ENCODE results near the gene LANCL1. TPM values are rescaled to one million over a fixed set of nuclear protein-coding genes. Genes with fewer than 3 reads are reported as not detected.

Gene LANCL1
- total RNA-seq, 1 donor from 2014 or later = 55.9 TPM

GRCh38 chr2:210477496-210477895 is 937 bp upstream of the LANCL1 start:
- peaks cover 17% of the 10 kb centered on the region for H3K4me1 Mint-ChIP-seq (ENCODE audit: unreplicated experiment)

GRCh38 chr2:210475706-210476105 is 853 bp downstream of the LANCL1 start:
- peaks cover 17% of the 10 kb centered on the region for H3K4me1 Mint-ChIP-seq (ENCODE audit: unreplicated experiment)

More at GRCh38 chr2:210477496-210477895, 937 bp upstream of the LANCL1 start:
- peaks cover 5% of the 10 kb centered on the region for H3K36me3 Mint-ChIP-seq
- no peak for DNase-seq (ENCODE audit: extremely low spot score, unreplicated experiment)
- no peaks in the 10 kb centered on the region for H3K27me3 Mint-ChIP-seq
- peak overlapping the region; percentile 95 for H3K27ac Mint-ChIP-seq
- H3K9me3 Mint-ChIP-seq = no peaks in the 10 kb centered on the region
- peak overlapping the region; percentile 99 for H3K4me3 Mint-ChIP-seq
- TF ChIP-seq CTCF (conservative IDR thresholded peaks at IDR 0.05) = no peak

DNA sequence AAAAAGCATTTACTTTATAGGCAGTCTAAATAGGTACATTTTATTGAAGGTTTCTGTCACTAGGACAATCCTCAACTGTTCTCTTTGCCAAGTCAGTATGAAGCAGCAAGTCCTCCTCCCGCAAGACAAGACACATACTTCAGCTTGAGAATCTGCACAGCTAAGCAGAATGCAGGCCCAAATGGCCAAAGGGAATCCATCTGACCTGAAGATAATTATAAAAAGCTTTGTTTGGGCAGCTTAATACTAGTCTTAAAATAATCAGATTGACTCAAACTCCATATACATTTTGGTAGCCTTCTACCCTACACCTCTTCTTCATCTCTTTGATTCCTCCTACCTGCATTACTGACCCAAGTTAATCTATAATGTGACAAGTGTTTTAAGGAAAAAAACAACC is 1.8 kb downstream of the LANCL1 start:
- H3K27ac Mint-ChIP-seq = no peak overlapping the region
- no peak for DNase-seq (ENCODE audit: extremely low spot score, unreplicated experiment)
- no peak for TF ChIP-seq CTCF (conservative IDR thresholded peaks at IDR 0.05)
- H3K36me3 Mint-ChIP-seq = peaks cover 17% of the 10 kb centered on the region
- peaks cover 17% of the 10 kb centered on the region for H3K4me1 Mint-ChIP-seq (ENCODE audit: unreplicated experiment)
- H3K4me3 Mint-ChIP-seq = peak overlapping the region; percentile 38
- no peaks in the 10 kb centered on the region for H3K27me3 Mint-ChIP-seq
- H3K9me3 Mint-ChIP-seq = no peaks in the 10 kb centered on the region

More at GRCh38 chr2:210475706-210476105, 853 bp downstream of the LANCL1 start:
- H3K36me3 Mint-ChIP-seq = peaks cover 13% of the 10 kb centered on the region
- no peak for TF ChIP-seq CTCF (conservative IDR thresholded peaks at IDR 0.05)
- peak overlapping the region; percentile 83 for H3K4me3 Mint-ChIP-seq
- no peaks in the 10 kb centered on the region for H3K9me3 Mint-ChIP-seq
- DNase-seq (ENCODE audit: extremely low spot score, unreplicated experiment) = no peak
- no peaks in the 10 kb centered on the region for H3K27me3 Mint-ChIP-seq
- H3K27ac Mint-ChIP-seq = peak overlapping the region; percentile 39

GRCh38 chr2:210461401-210461800 is 15.2 kb downstream of the LANCL1 start:
- DNase-seq (ENCODE audit: extremely low spot score, unreplicated experiment) = no peak
- TF ChIP-seq CTCF (conservative IDR thresholded peaks at IDR 0.05) = no peak
- H3K27me3 Mint-ChIP-seq = no peaks in the 10 kb centered on the region
- H3K4me1 Mint-ChIP-seq (ENCODE audit: unreplicated experiment) = peaks cover 6% of the 10 kb centered on the region
- peaks cover 5% of the 10 kb centered on the region for H3K9me3 Mint-ChIP-seq
- no peak overlapping the region for H3K27ac Mint-ChIP-seq
- H3K36me3 Mint-ChIP-seq = peaks cover 46% of the 10 kb centered on the region
- H3K4me3 Mint-ChIP-seq = no peak overlapping the region

DNA sequence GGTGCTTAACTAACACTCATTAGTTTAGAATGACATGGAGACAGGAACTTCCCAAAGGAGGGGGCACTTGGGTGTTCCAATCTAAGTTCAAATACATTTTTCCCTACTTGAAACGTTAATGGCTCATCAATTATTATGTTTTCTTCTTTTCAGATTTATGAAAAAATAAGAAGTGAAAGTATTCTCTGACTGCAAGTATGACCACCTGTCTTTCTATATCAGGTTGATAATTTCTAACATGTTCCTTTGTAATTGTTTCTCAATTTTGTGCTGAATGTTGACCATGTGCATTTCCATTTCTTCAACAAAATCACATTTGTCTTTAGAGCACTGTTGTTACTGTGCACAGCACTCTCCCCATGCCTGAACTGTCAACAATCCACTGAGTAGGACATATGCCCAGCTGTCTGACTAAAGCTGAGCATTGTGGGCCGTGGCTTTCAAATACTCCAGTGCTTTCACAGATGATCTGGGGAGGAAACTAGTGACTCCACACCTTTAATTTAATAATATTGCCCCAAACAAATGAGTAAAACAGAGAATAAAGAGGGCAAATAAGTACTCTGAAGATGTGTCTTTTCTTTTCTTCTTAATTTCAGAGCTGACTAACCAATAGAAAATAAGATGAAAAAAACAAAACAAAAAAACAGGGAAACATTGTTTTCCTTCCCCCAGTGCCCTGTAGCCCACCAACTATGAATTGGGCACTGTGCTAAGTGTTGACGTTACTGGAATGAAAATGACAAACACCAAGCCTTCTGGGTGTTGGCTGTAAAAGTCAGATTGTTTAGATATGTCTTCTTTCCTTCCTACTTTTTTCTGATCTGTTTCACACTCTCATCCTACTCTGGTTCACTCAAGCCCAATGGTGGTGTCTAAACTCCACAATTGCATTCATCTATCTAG is 16.0 kb downstream of the LANCL1 start:
- Mint-ChIP-seq H3K27ac (no peak overlapping the region), H3K4me1 (ENCODE audit: unreplicated experiment) (peaks cover 6% of the 10 kb centered on the region), H3K4me3 (no peak overlapping the region), H3K9me3 (peaks cover 3% of the 10 kb centered on the region), H3K36me3 (peaks cover 39% of the 10 kb centered on the region), H3K27me3 (no peaks in the 10 kb centered on the region)
- no peak for TF ChIP-seq CTCF (conservative IDR thresholded peaks at IDR 0.05)
- no peak for DNase-seq (ENCODE audit: extremely low spot score, unreplicated experiment)
